Karpas-422 (cell line): ENCODE results near the gene RELL1. TPM values are rescaled to one million over a fixed set of nuclear protein-coding genes. Genes with fewer than 3 reads are reported as not detected.

Experiments used
- DNase-seq: peaks from one replicate; pipeline ENCODE4 v3.0.0-alpha.2; 2015
- H2AFZ ChIP-seq: fragments of 200-600 bp; sonication (generic); 2 replicates; pipeline ENCODE4 v1.6.1; 2014; ENCODE audit warnings: antibody characterized with exemption, low read length, mixed read lengths
- H3K27ac ChIP-seq: fragments of 200-600 bp; sonication (generic); 2 replicates; pipeline ENCODE4 v1.5.1; 2014; ENCODE audit warnings: mild to moderate bottlenecking, low read length, moderate library complexity
- H3K27me3 ChIP-seq: fragments of 200-600 bp; sonication (generic); 2 replicates; pipeline ENCODE4 v1.6.1; 2014; ENCODE audit warnings: low read length, mixed read lengths
- H3K36me3 ChIP-seq: fragments of 200-600 bp; sonication (generic); 2 replicates; pipeline ENCODE4 v1.6.1; 2014; ENCODE audit warnings: low read length, mixed read lengths; ENCODE audit not compliant: insufficient read depth
- H3K4me1 ChIP-seq: fragments of 200-600 bp; sonication (generic); 2 replicates; pipeline ENCODE4 v1.6.1; 2014; ENCODE audit warnings: mild to moderate bottlenecking, low read length, mixed read lengths
- H3K4me2 ChIP-seq: fragments of 200-600 bp; sonication (generic); 2 replicates; pipeline ENCODE4 v1.6.1; 2014; ENCODE audit warnings: low read length, low read depth, mild to moderate bottlenecking; ENCODE audit not compliant: poor library complexity, severe bottlenecking
- H3K4me3 ChIP-seq: fragments of 200-600 bp; sonication (generic); 2 replicates; pipeline ENCODE4 v1.5.1; 2014; ENCODE audit warnings: mild to moderate bottlenecking, antibody characterized with exemption, low read length, mixed read lengths
- H3K79me2 ChIP-seq: fragments of 200-600 bp; sonication (generic); 2 replicates; pipeline ENCODE4 v1.6.1; 2014; ENCODE audit warnings: mild to moderate bottlenecking, low read length, mixed read lengths
- H3K9ac ChIP-seq: fragments of 200-600 bp; sonication (generic); 2 replicates; pipeline ENCODE4 v1.6.0; 2014; ENCODE audit warnings: low read length
- H3K9me2 ChIP-seq: fragments of 200-600 bp; sonication (generic), shearing (Covaris generic); replicated peaks from 2 replicates; pipeline ENCODE4 v1.6.0; 2014; ENCODE audit warnings: mild to moderate bottlenecking, low read length, moderate library complexity; ENCODE audit not compliant: insufficient read depth
- H3K9me3 ChIP-seq: fragments of 300-700, 200-600 bp; sonication (generic); 2 replicates; pipeline ENCODE4 v1.6.1; 2014; ENCODE audit warnings: low read length, mixed read lengths
- H4K20me1 ChIP-seq: fragments of 200-600 bp; sonication (generic); 2 replicates; pipeline ENCODE4 v1.6.1; 2014; ENCODE audit warnings: mild to moderate bottlenecking, antibody characterized with exemption, low read length, low read depth; ENCODE audit not compliant: insufficient read depth
- small RNA-seq: library from RNA; depleted of rRNA; stranded (forward); fragments of <200 nt; gene quantifications from one replicate; pipeline ENCODE3, GENCODE V24; 2014
- total RNA-seq: library from RNA; depleted of rRNA; stranded (reverse); fragments of >200 nt; shearing (Covaris generic); gene quantifications from 2 replicates; pipeline ENCODE4 v1.2.3, GENCODE V29; 2014; ENCODE audit warnings: low replicate concordance; rRNA removed

The RELL1 gene
- total RNA-seq, 1 experiment from 2014 or later: 0.60 TPM

GRCh38 chr4:37561196-37561802 lies 124.9 kb downstream of the RELL1 start:
- no peaks in the 10 kb centered on the region for H3K4me1 ChIP-seq
- DNase-seq: no peak
- no peak overlapping the region for H2AFZ ChIP-seq
- no peak overlapping the region for H3K4me3 ChIP-seq
- no peaks in the 10 kb centered on the region for H3K27me3 ChIP-seq
- H3K9me2 ChIP-seq: no peaks in the 10 kb centered on the region
- no peaks in the 10 kb centered on the region for H3K79me2 ChIP-seq
- H3K27ac ChIP-seq: no peak overlapping the region
- H4K20me1 ChIP-seq: no peaks in the 10 kb centered on the region
- no peaks in the 10 kb centered on the region for H3K9me3 ChIP-seq
- H3K36me3 ChIP-seq: no peaks in the 10 kb centered on the region
- H3K4me2 ChIP-seq: no peak overlapping the region
- no peak overlapping the region for H3K9ac ChIP-seq

Small RNAs within 50 kb of the gene (small RNA-seq; reads per million reads assigned to genes)
- not detected for gene RF00019

Other genes with a start within 250 kb of the RELL1 start
- 30.4 and 40.3 TPM in 2 replicates for gene PGM2, start 140.3 kb upstream of the RELL1 start, total RNA-seq
- gene TBC1D1, start 204.7 kb upstream of the RELL1 start, total RNA-seq: 30.5 and 47.9 TPM in 2 replicates